ENCODE measurements around the gene PSMC1.
"Not testable (repeated sequence)": the region's sequence is repeated elsewhere in the genome, so short reads cannot be mapped to it uniquely, and the experiment has no call there.

- TF ChIP-seq YY1 (IDR thresholded peaks at IDR 0.05; ENCODE audit: insufficient read depth, insufficient read length); ZNF274 (IDR thresholded peaks at IDR 0.05; ENCODE audit: low read depth, low read length); SUZ12 (IDR thresholded peaks at IDR 0.05; ENCODE audit: extremely low read depth, insufficient read depth, insufficient read length): not testable (repeated sequence)
Observed at GRCh38 chr14:90229942-90230341, 26.4 kb upstream of the PSMC1 start.
